Ovary (tissue), 3 donors: ENCODE results near the gene PLXNA4.

Experiments used
- EP300 ChIP-seq: sonication (generic); formaldehyde crosslinking; IDR thresholded peaks from one replicate; pipeline ENCODE4 v1.6.1; 2017; ENCODE audit warnings: antibody characterized with exemption
- POLR2A ChIP-seq: fragments of 450-650 bp; IDR thresholded peaks from one replicate; pipeline ENCODE4 v1.6.1; 2017; ENCODE audit warnings: antibody characterized with exemption, mild to moderate bottlenecking, moderate library complexity
- TF ChIP-seq, protein P1 (sequence below), 3 donors: fragments of 450-650 bp in 2 of 3; fragments of 200-600 bp in 1 of 3; IDR thresholded peaks; one replicate each; pipeline versions ENCODE4 v1.5.1 to v1.8.0; 2016 to 2022; ENCODE audit warnings: antibody characterized with exemption in 3 of 3, mild to moderate bottlenecking in 1 of 3
- donor health status: DM: no; HTN: no; CAD: no.

DNA sequence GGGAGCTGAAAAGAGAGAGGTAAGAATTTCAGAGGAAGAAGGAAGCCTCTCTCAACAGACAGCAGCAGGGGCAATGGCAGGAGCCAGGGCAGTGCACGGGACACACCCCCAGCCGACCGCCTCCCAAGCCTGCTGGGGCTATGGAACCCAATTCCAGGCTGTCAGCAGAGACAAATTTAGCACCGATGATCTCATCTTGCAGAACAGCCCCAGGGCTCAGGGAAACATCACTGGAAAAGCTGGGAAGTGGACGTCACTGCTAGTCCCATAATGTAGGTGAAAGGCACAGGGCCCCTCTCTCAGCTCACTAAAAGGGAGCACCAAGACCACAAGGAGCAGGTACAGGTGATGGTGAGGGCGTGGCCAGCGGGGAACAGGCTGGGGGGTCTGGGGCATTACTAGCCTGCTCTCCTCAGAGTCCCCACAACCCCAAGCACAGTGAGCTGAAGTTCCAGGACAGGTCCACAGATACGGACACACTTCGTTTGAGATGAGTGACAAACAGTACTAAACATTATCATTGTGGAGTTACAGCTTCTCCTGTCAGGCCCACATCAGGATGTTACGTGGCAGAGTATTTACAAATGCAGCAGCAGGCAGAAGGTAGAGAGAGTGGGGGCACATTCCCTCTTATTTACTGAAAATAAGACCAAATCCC, 103.7 kb downstream of the PLXNA4 start:
- TF ChIP-seq POLR2A (no peak), EP300 (no peak)
- TF ChIP-seq, protein P1, sequence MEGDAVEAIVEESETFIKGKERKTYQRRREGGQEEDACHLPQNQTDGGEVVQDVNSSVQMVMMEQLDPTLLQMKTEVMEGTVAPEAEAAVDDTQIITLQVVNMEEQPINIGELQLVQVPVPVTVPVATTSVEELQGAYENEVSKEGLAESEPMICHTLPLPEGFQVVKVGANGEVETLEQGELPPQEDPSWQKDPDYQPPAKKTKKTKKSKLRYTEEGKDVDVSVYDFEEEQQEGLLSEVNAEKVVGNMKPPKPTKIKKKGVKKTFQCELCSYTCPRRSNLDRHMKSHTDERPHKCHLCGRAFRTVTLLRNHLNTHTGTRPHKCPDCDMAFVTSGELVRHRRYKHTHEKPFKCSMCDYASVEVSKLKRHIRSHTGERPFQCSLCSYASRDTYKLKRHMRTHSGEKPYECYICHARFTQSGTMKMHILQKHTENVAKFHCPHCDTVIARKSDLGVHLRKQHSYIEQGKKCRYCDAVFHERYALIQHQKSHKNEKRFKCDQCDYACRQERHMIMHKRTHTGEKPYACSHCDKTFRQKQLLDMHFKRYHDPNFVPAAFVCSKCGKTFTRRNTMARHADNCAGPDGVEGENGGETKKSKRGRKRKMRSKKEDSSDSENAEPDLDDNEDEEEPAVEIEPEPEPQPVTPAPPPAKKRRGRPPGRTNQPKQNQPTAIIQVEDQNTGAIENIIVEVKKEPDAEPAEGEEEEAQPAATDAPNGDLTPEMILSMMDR (IDR thresholded peaks at IDR 0.05), result no peak
